HG02885 (cell line): ENCODE measurements around the gene IGFBP2.

Experiments
- ATAC-seq: cut with Tn5 transposase; IDR thresholded peaks from one replicate; pipeline ENCODE4 v1.9.1; 2021; ENCODE audit warnings: mild to moderate bottlenecking; ENCODE audit not compliant: unreplicated experiment, poor library complexity

Gene IGFBP2

GRCh38 chr2:216696751-216697560 is 63.7 kb downstream of the IGFBP2 start:
- ATAC-seq: no peak

GRCh38 chr2:216698293-216698692 is 65.1 kb downstream of the IGFBP2 start:
- no peak for ATAC-seq

- peak; percentile 52 for ATAC-seq
Observed at GRCh38 chr2:216698895-216699294, 65.7 kb downstream of the IGFBP2 start.

GRCh38 chr2:216700088-216700567 is 66.9 kb downstream of the IGFBP2 start:
- no peak for ATAC-seq

GRCh38 chr2:216700781-216701180 is 67.6 kb downstream of the IGFBP2 start:
- no peak for ATAC-seq

GRCh38 chr2:216701544-216701943 is 68.3 kb downstream of the IGFBP2 start:
- no peak for ATAC-seq

- ATAC-seq: no peak
Observed at GRCh38 chr2:216702756-216703155, 69.5 kb downstream of the IGFBP2 start.

GRCh38 chr2:216710551-216711301 is 77.5 kb downstream of the IGFBP2 start:
- no peak for ATAC-seq

GRCh38 chr2:216711348-216711747 is 78.1 kb downstream of the IGFBP2 start:
- no peak for ATAC-seq

GRCh38 chr2:216713691-216714336 is 80.6 kb downstream of the IGFBP2 start:
- ATAC-seq: no peak
